ENCODE results near the gene VAMP5. TPM values are rescaled to one million over a fixed set of nuclear protein-coding genes. Genes with fewer than 3 reads are reported as not detected.

The VAMP5 gene
- total RNA-seq, 1 donor from 2014 or later = 47.3 TPM

- no peak overlapping the region for H3K4me3 ChIP-seq
- no peak for TF ChIP-seq CTCF (IDR thresholded peaks at IDR 0.05; ENCODE audit: borderline replicate concordance)
- H3K36me3 ChIP-seq = peaks cover 71% of the 10 kb centered on the region
- H3K27me3 ChIP-seq (ENCODE audit: low read depth) = no peaks in the 10 kb centered on the region
- no peak overlapping the region for H3K27ac ChIP-seq (replicated peaks)
- intact Hi-C loops (cut with micrococcal nuclease) = no loop called here
- DNase-seq = no peak
- H3K4me1 ChIP-seq = peaks cover 9% of the 10 kb centered on the region
- no peaks in the 10 kb centered on the region for H3K9me3 ChIP-seq (replicated peaks)
Observed at GRCh38 chr2:85549826-85550225, 34.4 kb upstream of the VAMP5 start.

GRCh38 chr2:85550486-85550885 is 33.7 kb upstream of the VAMP5 start:
- Histone ChIP-seq H3K4me3 (no peak overlapping the region), H3K36me3 (peaks cover 71% of the 10 kb centered on the region), H3K27me3 (ENCODE audit: low read depth) (no peaks in the 10 kb centered on the region), H3K9me3 (replicated peaks) (no peaks in the 10 kb centered on the region), H3K27ac (replicated peaks) (no peak overlapping the region), H3K4me1 (peaks cover 8% of the 10 kb centered on the region)
- TF ChIP-seq CTCF (IDR thresholded peaks at IDR 0.05; ENCODE audit: borderline replicate concordance) = no peak
- intact Hi-C loops (cut with micrococcal nuclease) = no loop called here
- DNase-seq = no peak

GRCh38 chr2:85551698-85552678 is 32.2 kb upstream of the VAMP5 start:
- Histone ChIP-seq H3K27ac (replicated peaks) (no peak overlapping the region), H3K4me3 (no peak overlapping the region), H3K36me3 (peaks cover 78% of the 10 kb centered on the region), H3K4me1 (peaks cover 8% of the 10 kb centered on the region), H3K9me3 (replicated peaks) (no peaks in the 10 kb centered on the region), H3K27me3 (ENCODE audit: low read depth) (no peaks in the 10 kb centered on the region)
- peak; percentile 79 for DNase-seq
- peak; percentile 93 for TF ChIP-seq CTCF (IDR thresholded peaks at IDR 0.05; ENCODE audit: borderline replicate concordance)
- intact Hi-C loops (cut with micrococcal nuclease) = loop anchor here (2.0 kb wide), 1 partner anchor 131 kb away; no protein-coding TSS in a partner anchor

- H3K4me3 ChIP-seq = no peak overlapping the region
- TF ChIP-seq CTCF (IDR thresholded peaks at IDR 0.05; ENCODE audit: borderline replicate concordance) = no peak
- no peaks in the 10 kb centered on the region for H3K27me3 ChIP-seq (ENCODE audit: low read depth)
- peaks cover 89% of the 10 kb centered on the region for H3K36me3 ChIP-seq
- peaks cover 8% of the 10 kb centered on the region for H3K4me1 ChIP-seq
- intact Hi-C loops (cut with micrococcal nuclease) = loop anchor here (2.0 kb wide), 1 partner anchor 132 kb away; no protein-coding TSS in a partner anchor
- no peak for DNase-seq
- no peak overlapping the region for H3K27ac ChIP-seq (replicated peaks)
- no peaks in the 10 kb centered on the region for H3K9me3 ChIP-seq (replicated peaks)
Observed at GRCh38 chr2:85553184-85553583, 31.0 kb upstream of the VAMP5 start.

GRCh38 chr2:85554980-85555612 is 29.1 kb upstream of the VAMP5 start:
- Histone ChIP-seq H3K27me3 (ENCODE audit: low read depth) (no peaks in the 10 kb centered on the region), H3K36me3 (peaks cover 84% of the 10 kb centered on the region), H3K4me1 (peaks cover 21% of the 10 kb centered on the region), H3K9me3 (replicated peaks) (no peaks in the 10 kb centered on the region), H3K4me3 (no peak overlapping the region), H3K27ac (replicated peaks) (no peak overlapping the region)
- DNase-seq = no peak
- no peak for TF ChIP-seq CTCF (IDR thresholded peaks at IDR 0.05; ENCODE audit: borderline replicate concordance)
- intact Hi-C loops (cut with micrococcal nuclease) = no loop called here

Data from left ventricle myocardium inferior (tissue), 1 donor.